Fibroblast of skin of right quadriceps (primary cell): ENCODE results near the gene PMPCA.

Experiments used
- DNase-seq: peaks from one replicate; pipeline ENCODE4 v3.0.0-alpha.2; 2013

The PMPCA gene

GRCh38 chr9:136410500-136411287, at the start of gene PMPCA, which contains the start of gene ENTR1:
Gene PMPCA (plus strand): TSS chr9:136410658. CDS start chr9:136410669, 11 bp downstream.
Gene ENTR1 (minus strand): TSS chr9:136410614. CDS start chr9:136410397, 217 bp downstream.
- peak; percentile 85 for DNase-seq

- no peak for DNase-seq
Measured at GRCh38 chr9:136361047-136361753, 49.3 kb upstream of the PMPCA start.

DNA sequence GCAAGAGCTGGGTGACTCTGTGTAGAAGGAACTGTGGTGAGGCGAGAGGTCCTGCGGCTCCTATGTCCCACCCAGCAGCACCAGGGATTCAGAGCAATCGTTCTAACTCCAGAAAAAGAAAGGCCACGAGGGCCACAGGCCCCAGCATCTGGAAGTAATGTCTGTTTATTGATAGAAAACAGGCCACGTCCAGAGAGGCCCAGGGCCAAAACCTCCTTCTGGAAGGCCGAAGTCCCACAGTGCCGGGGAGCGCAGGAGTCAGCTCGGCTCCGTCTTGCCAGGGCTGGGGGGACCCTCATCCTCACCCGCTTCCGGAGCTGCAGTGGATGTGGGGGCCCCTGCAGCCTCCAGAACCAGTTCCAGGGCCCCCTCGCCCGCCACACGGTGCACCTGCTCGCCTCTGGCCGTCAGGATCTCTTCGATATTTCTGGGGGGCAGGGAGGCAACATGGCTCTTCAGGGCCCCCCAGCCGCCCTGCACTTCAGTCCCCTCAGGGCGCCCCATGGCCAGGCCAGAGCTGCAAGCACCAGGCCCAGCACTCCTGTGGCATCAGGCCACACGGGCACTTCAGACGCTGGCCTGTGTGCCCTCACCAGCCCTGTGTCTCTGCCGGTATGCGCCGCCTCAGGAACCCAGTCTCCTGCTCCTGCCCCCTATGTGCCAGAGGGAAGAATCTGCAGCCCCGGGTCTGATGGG, 48.6 kb upstream of the PMPCA start:
- DNase-seq: no peak

DNA sequence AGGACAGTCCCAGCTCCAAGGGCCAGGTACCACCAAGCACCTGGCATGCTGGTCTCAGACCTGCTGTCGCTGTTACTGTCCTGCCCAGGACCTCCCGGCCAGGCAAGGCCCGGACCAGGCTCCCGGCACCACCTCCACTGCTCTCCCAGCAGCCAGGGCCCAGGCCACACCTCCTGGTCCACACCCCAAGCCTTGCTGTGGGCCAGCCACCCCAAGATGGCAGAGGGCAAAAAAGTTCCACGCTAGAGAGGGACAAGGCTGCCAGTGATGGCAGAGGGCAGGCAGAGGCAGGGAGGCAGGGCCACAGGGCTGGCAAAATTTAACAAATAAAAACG, 48.0 kb upstream of the PMPCA start:
- no peak for DNase-seq

DNA sequence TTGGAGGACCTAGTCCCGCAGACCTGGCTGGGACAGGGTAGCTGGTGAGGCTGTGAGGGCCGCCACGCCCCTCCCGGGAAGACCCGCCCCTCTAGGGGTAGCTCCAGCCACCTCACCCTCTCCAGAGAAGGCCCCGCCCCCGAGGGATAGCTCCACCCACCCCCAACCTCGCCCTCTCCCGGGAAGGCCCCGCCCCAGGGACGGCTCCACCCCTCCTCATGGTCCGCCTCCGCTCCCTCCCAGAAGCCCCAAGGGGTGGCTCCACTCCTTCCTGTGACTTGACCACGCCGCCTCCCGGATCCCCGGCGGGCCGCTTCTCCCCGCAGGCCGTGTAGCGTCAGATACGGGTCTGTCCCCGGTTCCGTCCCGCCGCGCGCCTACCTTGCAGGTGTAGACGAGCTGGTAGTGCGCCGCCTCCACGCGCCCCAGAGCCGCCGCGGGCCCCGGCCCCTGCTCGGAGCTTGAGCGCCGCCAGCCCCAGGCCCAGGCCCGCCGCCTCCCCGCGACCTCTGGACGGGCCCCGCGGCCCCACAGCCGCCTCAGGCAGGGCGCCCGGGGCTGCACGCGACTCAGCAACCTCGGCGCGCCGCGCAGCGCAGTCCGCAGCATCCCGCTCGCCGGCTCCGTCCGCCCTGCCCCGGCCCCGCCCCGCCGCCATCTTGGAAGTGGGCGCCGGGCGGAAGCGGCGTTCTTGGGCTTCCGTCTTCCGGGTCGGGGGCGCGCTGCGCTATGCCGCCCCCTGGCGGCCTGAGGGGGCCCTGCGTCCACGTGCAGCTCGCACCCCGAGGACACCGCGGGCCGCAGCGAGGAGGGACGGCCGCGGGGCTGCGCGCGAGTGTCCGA, 47.1 kb upstream of the PMPCA start, which contains the start of gene DNLZ:
Gene DNLZ (minus strand): TSS at position 639 of the 843 bp plus-strand sequence. CDS start 30 bp downstream, at position 609.
- peak; percentile 95 for DNase-seq

GRCh38 chr9:136363949-136364748, 46.3 kb upstream of the PMPCA start:
- DNase-seq: no peak

GRCh38 chr9:136364942-136365774, 45.3 kb upstream of the PMPCA start:
- no peak for DNase-seq

GRCh38 chr9:136365775-136366222, 44.7 kb upstream of the PMPCA start:
- DNase-seq: no peak

DNA sequence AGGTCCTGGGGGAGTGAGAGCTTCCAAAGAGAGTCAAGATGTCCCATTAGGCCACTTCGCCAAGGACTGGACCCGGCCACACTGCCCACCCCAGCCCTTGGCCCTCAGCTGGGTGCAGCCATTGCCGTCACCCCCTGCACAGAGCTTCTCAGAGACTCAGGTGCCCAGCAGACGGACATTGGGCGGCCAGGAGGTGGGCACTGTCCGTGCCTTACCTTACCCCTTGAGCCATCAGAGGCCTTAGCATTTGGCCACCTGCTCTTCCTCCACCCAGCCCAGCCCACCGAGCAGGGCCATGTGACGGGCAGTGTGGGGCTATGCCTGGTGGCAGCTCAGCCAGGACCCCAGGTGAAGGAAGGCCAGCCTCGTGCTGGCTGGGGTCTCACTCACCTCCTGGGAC, 43.6 kb upstream of the PMPCA start:
- no peak for DNase-seq

- no peak for DNase-seq
Measured at GRCh38 chr9:136367296-136368145, 42.9 kb upstream of the PMPCA start.

- no peak for DNase-seq
Measured at GRCh38 chr9:136368190-136368589, 42.3 kb upstream of the PMPCA start.

GRCh38 chr9:136370037-136370436, 40.4 kb upstream of the PMPCA start:
- no peak for DNase-seq

- DNase-seq: no peak
Measured at GRCh38 chr9:136370687-136371532, 39.5 kb upstream of the PMPCA start.

GRCh38 chr9:136371533-136371880, 39.0 kb upstream of the PMPCA start:
- DNase-seq: no peak

- DNase-seq: no peak
Measured at GRCh38 chr9:136372006-136372405, 38.5 kb upstream of the PMPCA start.

DNA sequence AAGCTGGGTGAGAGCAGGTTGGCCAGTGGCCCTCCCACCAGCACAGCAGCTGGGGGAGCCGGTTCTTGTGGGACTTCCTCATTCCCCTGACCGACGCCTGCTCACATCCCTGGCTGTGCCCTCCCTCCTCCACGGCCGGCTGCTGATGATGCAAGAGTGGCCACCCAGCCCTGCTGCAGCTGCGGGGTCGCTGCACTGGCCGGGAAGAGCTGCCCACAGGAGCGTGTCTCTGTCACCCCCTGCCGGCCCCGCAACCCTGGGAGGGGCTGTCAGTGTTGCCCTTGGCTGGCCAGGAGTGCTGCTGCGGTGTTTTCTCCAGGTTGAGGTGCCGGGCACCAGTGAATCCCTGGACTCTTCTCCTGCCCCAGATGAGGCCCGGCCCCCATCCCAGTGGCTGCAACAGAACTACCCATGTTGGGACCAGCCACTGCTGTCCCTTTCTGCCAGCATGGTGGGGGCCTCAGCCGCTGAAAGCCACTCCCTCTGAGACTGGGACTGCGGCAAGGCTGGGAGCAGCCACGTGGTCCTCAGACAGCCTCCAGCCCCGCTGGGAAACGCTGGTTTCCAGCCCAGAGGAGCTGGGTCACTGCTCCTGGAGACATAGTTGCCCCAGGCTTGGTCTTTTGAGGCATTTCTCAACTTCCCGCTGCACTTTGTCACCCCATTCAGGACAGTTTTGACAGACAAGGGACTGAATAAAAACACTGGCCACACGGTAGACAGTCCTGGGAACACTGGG, 37.7 kb upstream of the PMPCA start:
- peak; percentile 51 for DNase-seq

- no peak for DNase-seq
Measured at GRCh38 chr9:136373300-136374182, 36.9 kb upstream of the PMPCA start, which contains the start of gene CARD9. Gene CARD9 (minus strand): TSS chr9:136373669. CDS start chr9:136372078, 1,591 bp downstream.
